HG02763 (cell line): Measurements from ENCODE around the gene DLX1.
"Not testable (repeated sequence)": the region's sequence is repeated elsewhere in the genome, so short reads cannot be mapped to it uniquely, and the experiment has no call there.

Experiments used
- ATAC-seq: cut with Tn5 transposase; IDR thresholded peaks from one replicate; pipeline ENCODE4 v1.9.1; 2021; ENCODE audit warnings: mild to moderate bottlenecking, moderate library complexity; ENCODE audit not compliant: unreplicated experiment

The DLX1 gene

DNA sequence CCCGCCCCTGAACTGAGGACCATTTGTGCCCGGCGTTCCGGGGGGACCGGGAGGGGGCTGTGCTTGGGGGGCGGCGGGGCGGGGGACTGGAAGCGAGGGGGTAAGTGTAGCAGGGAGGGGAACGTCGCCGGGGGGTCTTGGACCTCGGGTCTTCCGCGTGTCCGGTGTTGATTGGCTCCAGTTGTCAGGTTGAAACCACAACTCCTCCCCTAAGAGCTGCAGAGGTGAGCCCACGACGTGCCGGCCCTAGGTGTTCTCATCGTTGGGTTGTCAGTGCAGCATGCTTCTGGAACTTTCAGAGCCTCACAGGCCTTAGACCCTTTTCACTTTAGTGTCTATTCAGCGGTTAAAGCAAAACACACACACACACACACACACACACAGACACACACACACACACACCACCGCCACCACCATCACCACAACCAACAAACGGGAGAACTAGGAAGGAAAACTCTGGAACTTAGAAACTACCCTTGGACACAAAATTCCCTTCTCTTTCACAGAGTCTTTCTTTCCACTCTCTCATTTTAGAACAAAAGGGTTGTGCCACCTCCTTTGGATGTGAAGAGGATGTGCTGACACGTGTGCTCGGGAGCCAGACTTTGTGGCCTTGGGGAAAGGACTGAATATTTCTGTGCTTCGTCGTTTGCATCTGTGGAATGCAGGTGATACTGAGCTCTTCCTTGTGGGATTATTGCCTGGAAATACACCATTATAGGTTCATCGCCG, 24.1 kb downstream of the DLX1 start:
- no peak for ATAC-seq

DNA sequence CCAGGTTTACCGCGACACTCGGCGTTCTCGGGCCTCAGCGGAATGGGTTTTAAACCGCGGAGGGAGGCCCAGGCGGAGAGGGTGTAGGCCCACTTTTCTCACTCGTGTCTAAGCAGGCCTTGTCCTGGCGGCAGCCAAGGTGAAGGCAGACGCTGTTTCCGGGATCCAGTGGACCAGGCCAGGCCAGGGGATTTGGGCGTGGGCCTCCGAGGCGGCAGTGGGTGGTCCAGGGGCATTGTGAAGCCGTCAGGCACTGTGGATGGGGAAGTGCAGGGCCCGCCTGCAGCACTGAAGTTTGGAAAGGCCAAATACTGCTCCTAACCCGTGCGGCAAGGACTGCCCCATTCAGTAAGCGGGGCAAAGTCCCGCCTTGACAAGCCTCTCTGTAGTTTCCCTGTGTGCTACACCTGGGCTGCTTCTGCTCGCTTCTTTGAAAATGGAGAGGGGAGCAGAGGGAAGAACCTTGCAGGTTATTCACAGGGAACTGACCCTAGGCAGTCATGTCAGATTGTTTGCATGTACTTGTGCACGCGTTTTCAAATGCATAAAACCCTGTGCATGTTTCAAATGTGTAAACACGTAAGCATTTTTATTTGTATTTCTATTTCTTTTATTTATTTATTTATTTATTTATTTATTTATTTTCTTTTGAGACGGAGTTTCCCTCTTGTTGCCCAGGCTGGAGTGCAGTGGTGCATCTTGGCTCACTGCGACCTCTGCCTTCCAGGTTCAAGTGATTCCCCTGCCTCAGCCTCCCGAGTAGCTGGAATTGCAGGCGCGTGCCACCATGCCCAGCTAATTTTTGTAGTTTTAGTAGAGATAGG, 24.9 kb downstream of the DLX1 start:
- ATAC-seq, result no peak

DNA sequence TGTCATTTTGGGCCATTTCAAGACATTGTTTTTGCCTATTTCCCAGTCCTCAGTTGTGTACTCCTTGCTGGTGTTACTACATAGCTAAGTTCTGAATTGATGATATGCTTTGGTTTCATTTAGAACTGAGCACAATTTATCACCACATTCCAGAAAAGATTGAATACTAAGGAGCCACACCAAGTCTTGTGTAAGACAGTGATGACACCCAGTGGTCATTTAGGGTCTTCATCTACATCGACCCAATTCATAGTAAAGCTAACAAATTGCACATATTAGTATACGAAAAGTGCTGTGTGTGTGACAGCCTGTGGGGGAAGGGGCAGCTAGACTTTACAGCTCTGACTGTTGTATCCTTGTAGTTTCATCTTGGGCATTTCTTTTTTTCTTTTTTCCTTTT, 28.3 kb downstream of the DLX1 start:
- ATAC-seq, result no peak

DNA sequence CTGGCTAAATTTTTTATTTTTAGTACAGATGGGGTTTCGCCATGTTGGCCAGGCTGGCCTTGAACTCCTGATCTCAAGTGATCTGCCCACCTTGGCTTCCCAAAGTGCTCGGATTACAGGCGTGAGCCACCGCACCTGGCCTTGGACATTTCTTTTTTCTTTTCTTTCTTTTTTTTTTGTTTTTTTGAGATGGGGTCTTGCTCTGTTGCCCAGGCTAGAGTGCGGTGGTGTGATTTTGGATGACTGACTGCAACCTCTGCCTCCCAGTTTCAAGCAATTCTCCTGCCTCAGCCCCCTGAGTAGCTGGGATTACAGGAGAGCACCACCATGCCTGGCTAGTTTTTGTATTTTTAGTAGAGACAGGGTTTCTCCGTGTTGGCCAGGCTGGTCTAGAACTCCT, 28.9 kb downstream of the DLX1 start:
- not testable (repeated sequence) for ATAC-seq

DNA sequence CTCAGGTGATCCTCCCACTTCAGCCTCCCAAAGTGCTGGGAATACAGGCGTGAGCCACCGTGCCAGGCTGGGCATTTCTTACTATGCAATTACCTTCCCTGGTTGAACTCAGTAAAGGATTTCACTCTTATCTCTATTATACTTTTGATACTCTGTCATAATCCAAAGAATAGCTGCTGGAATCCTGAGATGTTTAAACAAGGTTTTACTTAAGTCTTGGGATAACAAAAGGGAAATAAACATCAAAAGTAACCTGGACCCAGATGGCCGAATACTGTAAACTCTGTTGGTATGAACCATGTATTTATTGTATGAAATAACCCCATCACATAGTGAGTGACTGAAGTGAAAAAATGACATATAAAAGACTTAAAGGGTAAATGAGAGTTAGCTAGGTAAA, 29.3 kb downstream of the DLX1 start:
- no peak for ATAC-seq

DNA sequence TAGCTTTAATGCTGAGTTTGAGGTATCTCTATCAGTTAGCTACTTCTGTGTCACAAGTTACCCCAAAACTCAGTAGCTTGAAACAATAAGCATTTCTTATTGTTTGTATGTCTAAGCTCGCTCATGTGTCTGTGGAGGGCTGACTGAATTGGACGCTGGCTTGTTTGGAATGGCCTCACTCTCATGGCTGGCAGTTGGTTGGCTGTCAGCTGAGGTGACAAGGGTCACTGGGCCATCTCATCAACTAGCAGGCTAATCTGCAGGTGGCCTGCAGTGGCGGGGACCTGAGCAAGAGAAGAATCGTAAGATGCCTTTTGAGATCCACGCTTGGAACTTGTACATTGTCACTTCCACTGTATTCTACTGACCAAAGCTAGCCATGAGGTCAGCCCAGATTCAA, 30.8 kb downstream of the DLX1 start:
- no peak for ATAC-seq

DNA sequence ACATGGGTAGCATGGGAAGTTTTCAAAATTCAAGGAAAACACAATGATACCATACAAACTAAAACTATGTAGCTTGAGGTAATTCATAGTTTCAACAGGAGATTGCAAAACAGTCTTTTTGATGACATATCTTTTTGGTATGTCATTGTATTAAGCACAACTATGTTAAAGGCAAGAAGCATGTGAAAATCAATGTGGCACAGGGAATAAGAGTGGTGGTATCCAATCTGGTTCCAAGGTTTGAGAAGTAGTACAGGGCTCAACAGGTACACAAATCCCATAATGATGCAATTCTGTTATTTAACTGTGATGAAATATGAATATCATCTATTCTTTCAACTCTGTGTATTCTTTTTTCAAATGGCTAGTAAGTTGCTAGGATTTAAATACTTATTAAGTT, 33.8 kb downstream of the DLX1 start:
- no peak for ATAC-seq

DNA sequence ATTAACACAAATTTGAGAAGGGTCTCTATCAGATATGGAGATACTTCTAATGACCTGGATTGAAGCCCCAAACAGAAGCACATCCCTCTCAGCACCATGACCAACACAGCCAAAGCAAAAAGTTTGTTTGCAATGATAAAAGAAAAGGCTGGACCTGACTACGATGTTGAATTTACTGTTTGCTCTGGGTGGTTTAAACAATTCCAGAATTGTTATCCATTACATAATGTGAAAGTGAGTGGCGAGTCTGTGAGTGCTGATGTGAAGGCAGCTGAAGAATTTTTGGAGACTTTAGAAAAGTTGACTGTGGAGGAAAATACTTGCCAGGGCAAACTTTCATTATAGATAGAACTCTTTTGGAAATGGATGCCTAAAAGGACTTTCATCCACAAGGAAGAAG, 34.8 kb downstream of the DLX1 start:
- ATAC-seq, result no peak

DNA sequence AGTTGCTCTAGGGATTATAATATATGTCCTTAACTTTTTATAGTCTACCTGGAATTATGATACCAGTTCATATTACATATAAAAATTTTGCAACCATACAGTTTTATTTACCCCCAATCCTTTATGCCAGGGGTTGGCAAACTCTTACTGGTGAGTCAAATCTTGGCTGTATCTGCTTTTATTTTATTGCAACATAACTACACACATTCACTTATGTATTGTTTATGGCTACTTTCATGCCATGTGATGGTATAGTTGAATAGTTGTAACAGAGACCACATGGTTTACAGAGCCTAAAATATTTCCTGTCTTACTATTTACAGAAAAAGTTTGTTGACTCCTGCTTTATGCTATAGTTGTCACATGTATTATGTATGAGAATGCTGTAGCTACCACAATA, 43.2 kb downstream of the DLX1 start:
- ATAC-seq, result no peak

DNA sequence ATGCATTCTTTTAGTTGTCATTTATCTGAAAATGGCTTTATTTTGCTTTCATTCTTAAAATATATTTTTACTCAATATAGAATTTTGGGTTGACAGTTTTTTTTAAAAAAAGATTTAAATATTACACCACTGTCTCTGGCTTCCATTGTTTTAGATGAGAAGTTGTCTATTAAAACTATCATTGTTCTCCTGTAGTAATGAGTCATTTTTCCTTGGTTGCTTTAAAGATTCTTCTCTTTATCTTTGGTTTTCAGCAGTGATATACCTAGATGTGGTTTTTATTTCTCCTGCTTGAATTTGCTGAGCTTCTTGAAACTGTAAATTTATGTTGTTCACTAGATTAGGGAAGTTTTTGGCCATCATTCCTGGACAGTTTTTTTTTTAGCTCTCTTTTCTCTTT, 44.1 kb downstream of the DLX1 start:
- ATAC-seq, result no peak

DNA sequence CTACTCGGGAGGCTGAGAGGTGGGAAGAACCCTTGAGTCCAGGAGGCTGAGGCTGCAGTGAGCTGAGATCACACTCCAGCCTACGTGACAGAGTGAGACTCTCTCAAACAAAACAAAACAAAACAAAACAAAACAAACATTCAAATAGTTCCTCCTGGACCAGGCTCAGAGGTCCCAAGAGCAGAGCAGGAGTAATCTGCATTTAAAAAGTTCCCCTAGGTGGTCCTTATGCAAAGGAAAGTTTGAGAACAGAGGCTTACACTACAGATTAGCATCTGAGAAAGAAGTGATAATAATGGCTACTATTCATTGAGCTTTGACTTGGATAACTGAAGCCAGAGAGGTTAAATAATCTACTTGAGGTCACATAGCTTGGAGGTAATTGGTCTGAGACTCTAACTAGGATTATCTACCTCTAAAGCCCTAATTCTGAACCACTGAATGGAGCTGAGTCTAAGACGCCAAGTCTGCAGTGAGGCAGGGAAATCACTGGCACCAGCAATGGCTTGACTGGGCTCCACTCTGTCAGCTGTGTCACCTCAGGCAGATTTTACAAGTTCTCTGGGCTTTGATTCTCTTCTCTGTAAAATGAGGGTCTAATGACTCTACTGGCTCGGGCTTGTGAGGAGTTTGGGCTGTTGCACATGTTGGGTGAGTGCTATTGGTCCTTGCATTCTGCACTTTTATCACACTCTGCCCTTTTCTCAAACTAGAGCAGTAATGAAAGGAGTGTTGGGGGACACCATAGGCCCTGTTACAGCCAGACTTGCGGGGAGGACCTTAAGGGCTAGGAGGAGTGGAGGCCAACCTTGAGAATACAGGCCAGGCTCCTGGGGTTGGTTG, 46.6 kb downstream of the DLX1 start:
- ATAC-seq, result no peak

DNA sequence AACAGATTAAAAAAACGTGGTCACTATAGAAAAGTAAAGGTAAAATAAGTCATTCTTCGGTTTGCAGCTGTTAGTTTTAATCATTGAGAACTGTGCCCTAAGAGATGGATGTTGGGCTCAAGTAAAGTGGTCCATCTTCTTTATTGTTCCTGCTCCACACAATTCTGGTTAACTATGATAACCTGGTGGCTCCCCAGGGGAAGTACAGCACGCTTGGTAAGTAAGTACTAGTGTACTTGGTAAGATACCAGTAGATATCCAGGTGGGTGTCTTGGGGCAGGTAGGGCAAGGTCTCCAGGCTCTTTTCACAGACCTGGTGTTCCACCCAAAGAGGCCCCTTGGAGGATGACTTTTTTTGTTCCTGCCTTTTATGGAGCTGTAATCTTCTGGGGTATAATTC, 49.0 kb downstream of the DLX1 start:
- no peak for ATAC-seq

DNA sequence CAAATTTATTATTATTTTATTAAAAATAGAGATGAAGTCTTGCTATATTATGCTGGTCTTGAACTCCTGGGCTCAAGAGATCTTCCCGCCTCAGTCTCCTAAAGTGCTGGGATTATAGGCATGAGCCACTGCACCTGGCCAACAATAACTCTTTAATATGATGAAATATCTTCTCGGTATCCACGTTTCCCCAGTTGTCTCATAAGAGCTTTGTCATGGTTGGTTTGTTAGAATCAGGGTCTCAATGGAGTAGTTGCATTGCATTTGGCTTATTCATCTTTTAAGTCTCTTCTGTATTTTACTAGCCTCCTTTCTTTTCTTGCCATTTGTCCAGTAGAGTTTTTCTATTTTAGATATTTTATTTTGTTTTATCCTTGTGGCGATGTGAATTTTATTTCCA, 50.1 kb downstream of the DLX1 start:
- no peak for ATAC-seq

DNA sequence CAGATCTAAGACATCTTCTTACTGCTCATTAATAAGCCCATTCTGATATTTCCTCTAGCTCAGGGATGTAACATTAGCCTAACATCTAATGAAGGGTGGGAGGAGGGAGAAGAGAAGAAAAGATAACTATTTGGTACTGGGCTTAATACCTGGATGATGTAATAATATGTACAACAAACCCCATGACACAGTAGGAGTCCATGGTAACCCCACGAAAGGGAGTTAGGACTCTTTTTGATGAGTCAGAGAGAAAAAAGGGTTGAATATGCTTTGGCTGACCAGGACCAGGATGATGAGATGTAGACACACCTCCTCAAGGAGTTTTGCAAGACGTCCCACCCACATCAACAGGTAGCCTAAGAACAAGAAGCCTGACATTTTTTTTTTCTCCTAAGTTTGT, 51.8 kb downstream of the DLX1 start:
- ATAC-seq, result no peak

DNA sequence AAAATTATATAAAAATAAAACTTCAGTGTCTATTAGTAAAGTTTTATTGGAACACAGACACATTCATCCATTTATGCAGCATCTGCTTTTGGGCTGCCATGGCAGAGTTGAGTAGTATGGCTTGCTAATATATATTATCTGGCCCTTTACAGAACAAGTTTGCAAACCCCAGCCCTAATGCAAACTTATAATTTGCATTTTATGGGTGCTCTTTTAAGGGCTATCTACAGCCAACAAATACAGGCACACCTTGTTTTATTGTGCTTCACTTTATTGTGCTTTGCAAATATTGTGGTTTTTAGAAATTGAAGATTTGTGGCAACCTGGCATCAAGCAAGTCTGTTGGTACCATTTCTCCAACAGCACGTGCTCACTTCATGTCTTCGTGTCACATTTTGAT, 52.6 kb downstream of the DLX1 start:
- no peak for ATAC-seq

DNA sequence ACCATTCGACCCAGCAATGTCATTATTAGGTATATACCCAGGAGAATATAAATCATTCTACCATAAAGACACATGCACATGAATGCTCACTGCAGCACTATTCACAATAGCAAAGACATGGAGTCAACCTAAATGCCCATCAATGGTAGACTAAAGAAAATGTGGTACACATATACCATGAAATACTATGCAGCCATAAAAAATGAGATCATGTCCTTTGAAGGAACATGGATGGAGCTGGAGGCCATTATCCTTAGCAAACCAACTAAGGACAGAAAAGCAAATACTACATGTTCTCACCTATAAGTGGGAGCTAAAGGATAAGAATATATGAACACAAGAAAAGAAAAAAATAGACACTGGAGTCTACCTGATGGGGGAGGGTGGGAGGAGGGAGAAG, 53.4 kb downstream of the DLX1 start:
- ATAC-seq, result not testable (repeated sequence)
